GM21786 (cell line): ENCODE data around the gene PODXL.

Source experiments
- ATAC-seq: cut with Tn5 transposase; IDR thresholded peaks from one replicate; pipeline ENCODE4 v1.9.1; 2021; ENCODE audit not compliant: unreplicated experiment

Gene PODXL

GRCh38 chr7:131556053-131556908 lies at the start of gene PODXL:
Gene PODXL, minus strand, starts transcription at chr7:131556628. Its CDS starts 269 bp downstream, at chr7:131556359.
- peak; percentile 71 for ATAC-seq

- ATAC-seq: no peak
Measured at GRCh38 chr7:131605280-131605878, 49.0 kb upstream of the PODXL start.

GRCh38 chr7:131604841-131605279 lies 48.4 kb upstream of the PODXL start:
- no peak for ATAC-seq

DNA sequence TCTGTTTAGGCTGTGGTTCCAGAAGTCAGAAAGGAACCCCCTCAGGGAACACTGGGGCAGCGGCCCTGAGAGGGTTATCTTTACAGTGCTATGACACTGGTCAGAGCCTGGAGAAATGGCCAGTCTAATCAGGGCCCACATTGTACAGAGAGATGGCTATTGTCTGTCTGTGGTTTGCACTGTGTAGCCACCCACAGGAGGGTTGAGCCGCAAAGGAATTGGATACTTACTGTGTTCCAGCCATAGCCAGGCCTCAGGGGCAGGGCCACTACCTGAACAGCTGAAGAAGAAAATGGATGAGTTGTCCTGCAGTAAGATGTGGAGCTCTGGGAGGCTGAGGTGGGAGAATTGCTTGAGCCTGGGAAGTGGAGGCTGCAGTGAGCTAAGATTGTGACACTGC lies 47.5 kb upstream of the PODXL start:
- no peak for ATAC-seq

GRCh38 chr7:131602994-131603372 lies 46.6 kb upstream of the PODXL start:
- no peak for ATAC-seq

DNA sequence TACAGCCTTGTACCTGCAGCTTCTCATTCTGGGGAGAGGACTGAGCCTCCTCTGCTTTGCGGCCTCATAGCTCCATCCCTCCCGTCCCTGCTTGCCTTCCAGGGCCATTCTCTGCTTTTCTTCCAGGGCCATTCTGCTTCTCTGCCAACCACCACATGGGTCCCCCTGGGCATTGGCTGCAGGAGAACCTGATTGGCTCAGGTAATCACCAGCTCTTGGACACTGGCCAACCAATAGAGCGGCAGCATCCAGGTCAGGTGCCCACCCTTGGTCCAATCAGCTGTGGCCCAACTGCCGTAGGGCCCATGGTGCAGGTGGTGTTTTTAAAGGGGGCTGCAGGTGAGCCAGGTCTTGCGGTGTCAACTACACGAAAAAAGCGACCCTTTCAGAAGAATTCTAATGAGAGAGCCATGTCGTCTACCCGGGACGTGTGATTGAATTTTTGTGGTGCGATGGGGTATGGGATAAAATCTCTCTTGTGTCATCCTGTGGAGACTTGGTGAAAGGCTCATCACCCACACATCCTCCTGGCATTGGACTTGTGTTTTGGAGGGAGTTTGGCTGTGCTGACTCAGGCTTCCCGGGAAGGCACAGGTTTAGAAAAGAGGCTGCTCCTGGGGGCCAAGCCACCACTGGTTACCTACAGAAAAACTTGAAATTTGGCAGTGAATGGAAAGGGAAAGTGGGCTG lies 46.0 kb upstream of the PODXL start:
- ATAC-seq: no peak

- no peak for ATAC-seq
Measured at GRCh38 chr7:131600085-131600881, 43.9 kb upstream of the PODXL start.

GRCh38 chr7:131596785-131597184 lies 40.4 kb upstream of the PODXL start:
- no peak for ATAC-seq

- ATAC-seq: no peak
Measured at GRCh38 chr7:131595699-131596098, 39.3 kb upstream of the PODXL start.

- no peak for ATAC-seq
Measured at GRCh38 chr7:131591687-131592319, 35.4 kb upstream of the PODXL start.

- ATAC-seq: no peak
Measured at GRCh38 chr7:131587315-131587923, 31.0 kb upstream of the PODXL start.

DNA sequence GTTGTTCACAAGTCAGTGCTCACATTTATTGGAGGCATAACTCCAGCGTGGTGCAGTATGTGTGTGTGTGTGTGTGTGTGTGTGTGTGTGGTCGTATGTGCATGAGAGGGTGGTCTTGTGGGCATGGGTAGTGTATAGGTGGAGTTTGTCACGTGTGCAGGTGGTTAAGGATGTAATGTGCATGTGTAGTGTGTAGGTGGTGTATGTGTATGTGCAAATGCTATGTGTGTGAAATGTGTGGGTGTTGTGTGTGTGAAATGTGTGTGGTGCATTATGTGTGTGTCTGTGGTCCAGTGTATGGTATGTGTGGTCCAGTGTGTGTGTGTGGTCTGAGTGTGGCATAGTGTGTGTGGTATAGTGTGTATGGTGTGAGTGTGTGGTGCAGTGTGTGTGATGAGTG lies 30.3 kb upstream of the PODXL start:
- no peak for ATAC-seq

DNA sequence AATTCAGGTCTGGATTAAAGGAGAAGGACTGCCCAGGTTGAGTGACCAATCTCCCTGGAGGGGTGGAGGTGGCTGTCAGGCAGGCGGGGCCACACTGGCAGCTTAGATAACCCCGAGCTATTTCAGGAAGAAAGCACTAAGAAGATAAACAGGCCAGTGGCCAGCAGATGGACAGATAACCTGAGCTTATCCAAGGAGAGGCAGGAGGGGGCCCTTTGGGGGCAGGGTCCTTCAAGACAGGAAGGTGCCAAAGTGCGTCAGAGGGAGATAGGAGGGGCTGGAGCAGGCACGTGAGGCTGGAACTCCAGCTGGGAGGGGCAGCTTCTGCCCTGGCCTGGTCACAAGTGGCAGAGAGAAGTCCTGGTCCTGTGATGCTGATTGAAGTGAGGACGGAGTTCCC lies 29.8 kb upstream of the PODXL start:
- no peak for ATAC-seq

DNA sequence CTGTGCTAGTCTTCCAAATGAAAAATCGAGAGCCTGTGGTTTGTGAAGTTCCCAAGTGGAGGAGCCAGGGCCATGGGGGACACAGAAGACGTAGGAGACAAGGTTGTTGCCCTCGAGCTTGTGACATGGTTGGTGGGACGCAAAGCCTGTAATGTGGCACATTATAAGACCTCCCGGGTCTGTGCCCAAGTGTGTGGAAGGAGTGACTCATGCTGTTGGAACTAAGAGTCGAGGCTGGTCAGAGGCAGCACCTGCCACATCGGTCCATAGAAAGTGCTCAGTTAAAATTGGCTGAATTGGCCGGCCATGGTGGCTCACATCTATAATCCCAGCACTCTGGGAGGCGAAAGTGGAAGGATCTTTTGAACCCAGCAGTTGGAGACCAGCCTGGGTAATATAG lies 27.0 kb upstream of the PODXL start:
- no peak for ATAC-seq

- ATAC-seq: no peak
Measured at GRCh38 chr7:131581241-131582051, 25.0 kb upstream of the PODXL start.

DNA sequence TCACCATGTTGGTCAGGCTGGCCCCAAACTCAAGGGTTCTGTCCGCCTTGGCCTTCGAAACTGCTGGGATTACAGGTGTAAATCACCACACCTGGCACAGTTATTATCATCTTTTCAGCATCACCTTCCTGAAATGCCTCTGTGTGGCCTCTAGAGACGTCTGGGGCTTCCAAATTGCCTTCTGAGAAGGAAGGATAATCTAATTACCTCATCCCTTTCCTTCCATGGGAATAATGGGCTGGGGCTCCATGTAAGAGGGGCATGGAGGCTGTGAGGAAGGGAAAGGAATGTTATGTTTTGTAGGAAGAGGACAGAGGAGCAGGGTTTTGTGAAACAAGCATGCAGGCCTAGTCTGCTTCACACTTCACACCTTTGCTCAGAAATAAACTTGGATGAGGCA lies 22.2 kb upstream of the PODXL start:
- no peak for ATAC-seq

GRCh38 chr7:131574741-131575140 lies 18.3 kb upstream of the PODXL start:
- ATAC-seq: no peak

- no peak for ATAC-seq
Measured at GRCh38 chr7:131570401-131570800, 14.0 kb upstream of the PODXL start.

DNA sequence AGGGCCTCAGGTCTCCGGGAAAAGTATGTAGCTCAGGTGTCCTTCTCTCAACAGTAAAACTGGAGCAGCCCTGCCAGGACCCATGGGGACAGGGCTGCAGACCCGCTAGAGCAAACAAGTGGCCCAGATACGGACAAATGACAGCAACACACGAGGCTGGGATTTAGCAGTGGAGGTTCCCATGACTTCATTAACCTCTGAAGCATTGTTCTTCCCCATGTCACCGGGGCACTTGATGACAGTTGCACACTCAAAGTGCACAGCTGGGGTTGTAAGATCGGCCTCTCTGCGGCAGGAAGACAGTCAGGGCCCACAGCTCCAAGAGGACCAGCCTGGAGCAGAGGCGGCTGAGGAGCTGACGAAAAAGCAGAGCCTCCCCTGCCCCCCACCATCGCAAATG lies 12.5 kb upstream of the PODXL start:
- no peak for ATAC-seq
